SK-N-SH (cell line): ENCODE data around the gene TESK1.

Source experiments
- CTCF ChIP-seq: fragments of 200-600 bp; sonication (generic); IDR thresholded peaks from 2 replicates; pipeline ENCODE4 v1.6.1; 2017; ENCODE audit warnings: antibody characterized with exemption, mild to moderate bottlenecking, moderate library complexity
- EZH2phosphoT487 ChIP-seq: fragments of 200-600 bp; sonication (generic); IDR thresholded peaks from 2 replicates; pipeline ENCODE4 v1.6.1; 2017; ENCODE audit warnings: low read depth, mixed run types, mild to moderate bottlenecking, antibody characterized with exemption, moderate library complexity, borderline replicate concordance
- MEF2A ChIP-seq: IDR thresholded peaks from 2 replicates; pipeline ENCODE4 v1.4.0; 2012; ENCODE audit warnings: low read depth, borderline replicate concordance
- POLR2AphosphoS5 ChIP-seq: IDR thresholded peaks from 2 replicates; pipeline ENCODE4 v1.6.1; 2012; ENCODE audit warnings: low read depth, low read length

GRCh38 chr9:35653611-35654010 is 48.5 kb downstream of the TESK1 start:
- TF ChIP-seq MEF2A (no peak), POLR2AphosphoS5 (no peak), EZH2phosphoT487 (no peak), CTCF (no peak)
